H9 (cell line): ENCODE measurements around the gene KDM2A. TPM values are rescaled to one million over a fixed set of nuclear protein-coding genes. Genes with fewer than 3 reads are reported as not detected.

ENCODE experiments used
- DNase-seq: peaks from one replicate; pipeline ENCODE4 v3.0.0-alpha.2; 2017
- H2AFZ ChIP-seq: one replicate; pipeline ENCODE4 v1.6.1; 2013; ENCODE audit warnings: mild to moderate bottlenecking, low read length, control low read depth, moderate library complexity
- H2AK5ac ChIP-seq: 2 replicates; pipeline ENCODE4 v1.6.1; 2013; ENCODE audit warnings: low read length, control low read depth, mixed read lengths; ENCODE audit not compliant: insufficient read length
- H2BK120ac ChIP-seq: one replicate; pipeline ENCODE4 v1.6.1; 2013; ENCODE audit warnings: low read depth, mild to moderate bottlenecking, low read length, control low read depth, inconsistent platforms; ENCODE audit not compliant: poor library complexity, severe bottlenecking
- H2BK12ac ChIP-seq: 2 replicates; pipeline ENCODE4 v1.6.1; 2013; ENCODE audit warnings: low read length, control low read depth, mixed read lengths, low read depth; ENCODE audit not compliant: insufficient read length
- H2BK15ac ChIP-seq: 2 replicates; pipeline ENCODE4 v1.6.1; 2013; ENCODE audit warnings: low read depth, low read length, control low read depth
- H2BK20ac ChIP-seq: one replicate; pipeline ENCODE4 v1.6.1; 2013; ENCODE audit warnings: low read depth, mild to moderate bottlenecking, low read length, control low read depth, inconsistent platforms; ENCODE audit not compliant: poor library complexity, severe bottlenecking
- H2BK5ac ChIP-seq: 2 replicates; pipeline ENCODE4 v1.6.1; 2013; ENCODE audit warnings: low read length, control low read depth, mixed read lengths; ENCODE audit not compliant: insufficient read length
- H3K14ac ChIP-seq: 2 replicates; pipeline ENCODE4 v1.6.1; 2013; ENCODE audit warnings: low read length, control low read depth; ENCODE audit not compliant: insufficient read depth
- H3K18ac ChIP-seq: 2 replicates; pipeline ENCODE4 v1.6.1; 2013; ENCODE audit warnings: low read depth, mild to moderate bottlenecking, mixed read lengths, low read length, control low read depth; ENCODE audit not compliant: insufficient read length
- H3K23ac ChIP-seq: 2 replicates; pipeline ENCODE4 v1.6.1; 2013; ENCODE audit warnings: low read length, control low read depth, mixed read lengths, low read depth; ENCODE audit not compliant: insufficient read length
- H3K23me2 ChIP-seq: 2 replicates; pipeline ENCODE4 v1.6.1; 2013; ENCODE audit warnings: low read depth, mild to moderate bottlenecking, mixed read lengths, low read length, control low read depth; ENCODE audit not compliant: insufficient read length, poor library complexity, severe bottlenecking
- H3K27ac ChIP-seq: 2 replicates; pipeline ENCODE4 v1.5.1; 2013; ENCODE audit warnings: low read length, control low read depth, mixed read lengths, low read depth; ENCODE audit not compliant: insufficient read length
- H3K27me3 ChIP-seq: 2 replicates; pipeline ENCODE4 v1.6.1; 2013; ENCODE audit warnings: low read length, control low read depth, inconsistent platforms; ENCODE audit not compliant: insufficient read depth
- H3K4ac ChIP-seq: 2 replicates; pipeline ENCODE4 v1.6.1; 2013; ENCODE audit warnings: low read depth, mild to moderate bottlenecking, control low read depth, inconsistent platforms, low read length, moderate library complexity
- H3K4me1 ChIP-seq: 2 replicates; pipeline ENCODE4 v1.6.1; 2013; ENCODE audit warnings: low read length, control low read depth, inconsistent platforms; ENCODE audit not compliant: insufficient read depth
- H3K4me2 ChIP-seq: 2 replicates; pipeline ENCODE4 v1.6.1; 2013; ENCODE audit warnings: low read length, control low read depth, mixed read lengths; ENCODE audit not compliant: insufficient read length, insufficient read depth
- H3K56ac ChIP-seq: 2 replicates; pipeline ENCODE4 v1.6.1; 2013; ENCODE audit warnings: low read depth, mild to moderate bottlenecking, mixed read lengths, low read length, control low read depth; ENCODE audit not compliant: insufficient read length
- H3K79me1 ChIP-seq: 2 replicates; pipeline ENCODE4 v1.6.1; 2013; ENCODE audit warnings: low read depth, mild to moderate bottlenecking, moderate library complexity, low read length, control low read depth, inconsistent platforms; ENCODE audit not compliant: insufficient read depth, poor library complexity, severe bottlenecking
- H3K79me2 ChIP-seq: 2 replicates; pipeline ENCODE4 v1.6.1; 2013; ENCODE audit warnings: low read length, control low read depth, inconsistent platforms; ENCODE audit not compliant: insufficient read depth
- H3K9ac ChIP-seq: 2 replicates; pipeline ENCODE4 v1.6.1; 2013; ENCODE audit warnings: low read length, control low read depth, mixed read lengths; ENCODE audit not compliant: insufficient read length; ENCODE audit errors: extremely low read depth
- H3K9me3 ChIP-seq: one replicate; pipeline ENCODE4 v1.6.1; 2013; ENCODE audit warnings: low read depth, low read length, inconsistent platforms; ENCODE audit not compliant: control insufficient read depth
- H3T11ph ChIP-seq: one replicate; pipeline ENCODE4 v1.6.1; 2013; ENCODE audit warnings: mild to moderate bottlenecking, low read length, control low read depth, inconsistent platforms
- H4K20me1 ChIP-seq: one replicate; pipeline ENCODE4 v1.6.1; 2013; ENCODE audit not compliant: control insufficient read depth, insufficient read length, insufficient read depth
- H4K5ac ChIP-seq: 2 replicates; pipeline ENCODE4 v1.6.1; 2013; ENCODE audit warnings: low read depth, mild to moderate bottlenecking, mixed read lengths, low read length, control low read depth; ENCODE audit not compliant: insufficient read length
- H4K8ac ChIP-seq: replicated peaks from 2 replicates; pipeline ENCODE4 v1.6.1; 2013; ENCODE audit warnings: low read length, control low read depth, mixed read lengths, low read depth; ENCODE audit not compliant: insufficient read length
- H4K91ac ChIP-seq: 2 replicates; pipeline ENCODE4 v1.6.1; 2013; ENCODE audit warnings: low read depth, mild to moderate bottlenecking, moderate library complexity, mixed read lengths, low read length, control low read depth; ENCODE audit not compliant: insufficient read length
- H3K27ac Mint-ChIP-seq, 3 experiments: 2 replicates in 2 of 3; 3 replicates in 1 of 3; pipeline ENCODE4 v1.8.0; 2020 to 2021; ENCODE audit warnings: mixed read lengths in 3 of 3, mild to moderate bottlenecking in 1 of 3, moderate library complexity in 1 of 3
- H3K27me3 Mint-ChIP-seq: 2 replicates; pipeline ENCODE4 v1.8.0; 2021; ENCODE audit warnings: low read depth, mild to moderate bottlenecking, moderate library complexity, mixed read lengths
- H3K36me3 Mint-ChIP-seq, 3 experiments: 2 replicates in 2 of 3; 3 replicates in 1 of 3; pipeline ENCODE4 v1.8.0; 2020 to 2021; ENCODE audit warnings: low read depth in 3 of 3, mixed read lengths in 3 of 3; ENCODE audit not compliant: insufficient read depth in 1 of 3
- H3K4me1 Mint-ChIP-seq, 2 experiments: 2 replicates each; pipeline ENCODE4 v1.8.0; 2020; ENCODE audit warnings: mixed read lengths in 2 of 2
- H3K4me3 Mint-ChIP-seq, 2 experiments: 2 replicates in 1 of 2; 3 replicates in 1 of 2; pipeline ENCODE4 v1.8.0; 2020 to 2021; ENCODE audit warnings: mild to moderate bottlenecking in 2 of 2, mixed read lengths in 2 of 2, moderate library complexity in 1 of 2
- H3K9me3 Mint-ChIP-seq, 2 experiments: 2 replicates in 1 of 2; 3 replicates in 1 of 2; pipeline ENCODE4 v1.8.0; 2020; ENCODE audit warnings: mild to moderate bottlenecking in 2 of 2, mixed read lengths in 2 of 2, moderate library complexity in 1 of 2
- WGBS: extraction: QIAGEN DNeasy Blood & Tissue Kit; methylation state at CpG from one replicate; pipeline ENCODE4 v1.1.7; 2013; ENCODE audit warnings: missing lambda C conversion rate, low lambda C conversion rate, mixed read lengths; ENCODE audit not compliant: insufficient read length; ENCODE audit errors: extremely low coverage; 5-methylcytosine and 5-hydroxymethylcytosine counted together
- total RNA-seq: library from RNA; stranded (reverse); gene quantifications from 2 replicates; pipeline ENCODE4 v1.2.1, GENCODE V29; 2021
- TF ChIP-seq, protein P1 (sequence below): fragments of 200-600 bp; sonication (generic); conservative IDR thresholded peaks from 3 replicates; pipeline ENCODE4 v1.8.0; 2021; ENCODE audit warnings: antibody characterized with exemption, mild to moderate bottlenecking

Gene KDM2A
- total RNA-seq, 1 experiment from 2014 or later = 85.9 TPM

DNA sequence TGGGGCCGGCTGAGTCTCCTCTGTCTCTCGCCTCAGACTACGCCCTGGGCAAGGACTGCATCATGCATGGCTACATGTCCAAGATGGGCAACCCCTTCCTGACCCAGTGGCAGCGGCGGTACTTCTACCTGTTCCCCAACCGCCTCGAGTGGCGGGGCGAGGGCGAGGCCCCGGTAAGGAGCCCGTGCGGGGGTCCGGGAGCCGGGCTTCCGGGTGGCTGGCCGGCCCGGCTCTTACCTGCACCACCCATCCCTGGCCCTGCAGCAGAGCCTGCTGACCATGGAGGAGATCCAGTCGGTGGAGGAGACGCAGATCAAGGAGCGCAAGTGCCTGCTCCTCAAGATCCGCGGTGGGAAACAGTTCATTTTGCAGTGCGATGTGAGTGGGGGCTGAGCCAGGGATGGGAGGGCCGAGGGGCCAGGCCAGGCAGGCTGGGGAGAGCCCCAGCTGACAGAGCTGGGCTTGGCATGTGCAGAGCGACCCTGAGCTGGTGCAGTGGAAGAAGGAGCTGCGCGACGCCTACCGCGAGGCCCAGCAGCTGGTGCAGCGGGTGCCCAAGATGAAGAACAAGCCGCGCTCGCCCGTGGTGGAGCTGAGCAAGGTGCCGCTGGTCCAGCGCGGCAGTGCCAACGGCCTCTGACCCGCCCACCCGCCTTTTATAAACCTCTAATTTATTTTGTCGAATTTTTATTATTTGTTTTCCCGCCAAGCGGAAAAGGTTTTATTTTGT is 165.9 kb downstream of the KDM2A start:
- Mint-ChIP-seq H3K4me3 (no peak overlapping the region), H3K27ac (no peak overlapping the region), H3K9me3 (no peaks in the 10 kb centered on the region; a peak in 1 of 5 replicates), H3K4me1 (peaks cover 15 to 16% of the 10 kb centered on the region in 2 experiments), H3K36me3 (peaks cover 15 to 51% (median 44%) of the 10 kb centered on the region in 3 experiments; a peak in 6 of 7 replicates), H3K27me3 (peaks cover 2% of the 10 kb centered on the region; the same call in 1 of the 2 replicates)
- Histone ChIP-seq H3K56ac (no peak overlapping the region), H3K27ac (no peak overlapping the region), H2BK120ac (no peak overlapping the region), H3K23me2 (peaks cover 5% of the 10 kb centered on the region), H2AFZ (no peak overlapping the region), H3K4me2 (no peak overlapping the region), H4K20me1 (no peaks in the 10 kb centered on the region), H3K9ac (no peak overlapping the region), H2BK15ac (no peak overlapping the region), H2BK12ac (no peak overlapping the region), H2AK5ac (no peak overlapping the region), H3K14ac (no peak overlapping the region), H2BK5ac (no peak overlapping the region), H3T11ph (no peak overlapping the region), H4K5ac (no peak overlapping the region), H3K79me1 (no peaks in the 10 kb centered on the region), H3K27me3 (no peaks in the 10 kb centered on the region), H3K79me2 (no peaks in the 10 kb centered on the region), H3K4me1 (peaks cover 4% of the 10 kb centered on the region; the same call in 1 of the 2 replicates), H3K4ac (no peak overlapping the region), H3K9me3 (no peaks in the 10 kb centered on the region), H3K23ac (no peak overlapping the region), H4K91ac (no peak overlapping the region), H4K8ac (no peak overlapping the region), H2BK20ac (no peak overlapping the region), H3K18ac (no peak overlapping the region)
- WGBS = no CpG with 5 or more reads among the region's 45 CpGs
- TF ChIP-seq, protein P1, sequence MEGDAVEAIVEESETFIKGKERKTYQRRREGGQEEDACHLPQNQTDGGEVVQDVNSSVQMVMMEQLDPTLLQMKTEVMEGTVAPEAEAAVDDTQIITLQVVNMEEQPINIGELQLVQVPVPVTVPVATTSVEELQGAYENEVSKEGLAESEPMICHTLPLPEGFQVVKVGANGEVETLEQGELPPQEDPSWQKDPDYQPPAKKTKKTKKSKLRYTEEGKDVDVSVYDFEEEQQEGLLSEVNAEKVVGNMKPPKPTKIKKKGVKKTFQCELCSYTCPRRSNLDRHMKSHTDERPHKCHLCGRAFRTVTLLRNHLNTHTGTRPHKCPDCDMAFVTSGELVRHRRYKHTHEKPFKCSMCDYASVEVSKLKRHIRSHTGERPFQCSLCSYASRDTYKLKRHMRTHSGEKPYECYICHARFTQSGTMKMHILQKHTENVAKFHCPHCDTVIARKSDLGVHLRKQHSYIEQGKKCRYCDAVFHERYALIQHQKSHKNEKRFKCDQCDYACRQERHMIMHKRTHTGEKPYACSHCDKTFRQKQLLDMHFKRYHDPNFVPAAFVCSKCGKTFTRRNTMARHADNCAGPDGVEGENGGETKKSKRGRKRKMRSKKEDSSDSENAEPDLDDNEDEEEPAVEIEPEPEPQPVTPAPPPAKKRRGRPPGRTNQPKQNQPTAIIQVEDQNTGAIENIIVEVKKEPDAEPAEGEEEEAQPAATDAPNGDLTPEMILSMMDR = no peak
- DNase-seq = no peak
